Ovary (tissue), 9 donors: ENCODE data around the gene KAT2B. TPM values are rescaled to one million over a fixed set of nuclear protein-coding genes. Genes with fewer than 3 reads are reported as not detected.
"Not testable (repeated sequence)": the region's sequence is repeated elsewhere in the genome, so short reads cannot be mapped to it uniquely, and the experiment has no call there.

ENCODE experiments used
- DNase-seq, 5 donors: peaks; one replicate each; pipeline ENCODE4 v3.0.0-alpha.2; 2019 to 2020
- H3K27ac ChIP-seq, 2 donors: fragments of 200-600 bp; one replicate each; pipeline versions ENCODE4 v1.5.1 to v1.8.0; 2019 to 2022
- H3K27me3 ChIP-seq: fragments of 200-600 bp; one replicate; pipeline ENCODE4 v1.8.0; 2022
- H3K36me3 ChIP-seq: fragments of 200-600 bp; sonication (generic); one replicate; pipeline ENCODE4 v1.5.1; 2019
- H3K4me1 ChIP-seq: one replicate; pipeline ENCODE4 v1.8.1; 2013; ENCODE audit warnings: mild to moderate bottlenecking, moderate library complexity; ENCODE audit not compliant: insufficient read depth
- H3K4me3 ChIP-seq: fragments of 200-600 bp; sonication (generic); one replicate; pipeline ENCODE4 v1.5.1; 2017
- H3K9me3 ChIP-seq, 2 donors: fragments of 200-600 bp in 1 of 2; sonication (generic) in 1 of 2; one replicate each; pipeline versions ENCODE4 v1.5.1 to v1.8.1; 2013 to 2019; ENCODE audit warnings: mild to moderate bottlenecking in 1 of 2, moderate library complexity in 1 of 2
- CTCF ChIP-seq, 3 donors: fragments of 450-650 bp in 2 of 3; fragments of 200-600 bp in 1 of 3; IDR thresholded peaks; one replicate each; pipeline versions ENCODE4 v1.5.1 to v1.8.0; 2016 to 2022; ENCODE audit warnings: antibody characterized with exemption in 3 of 3, mild to moderate bottlenecking in 1 of 3
- EP300 ChIP-seq: sonication (generic); formaldehyde crosslinking; IDR thresholded peaks from one replicate; pipeline ENCODE4 v1.6.1; 2017; ENCODE audit warnings: antibody characterized with exemption
- POLR2A ChIP-seq: fragments of 450-650 bp; IDR thresholded peaks from one replicate; pipeline ENCODE4 v1.6.1; 2017; ENCODE audit warnings: antibody characterized with exemption, mild to moderate bottlenecking, moderate library complexity
- WGBS, 3 donors: extraction: QIAGEN DNeasy Blood & Tissue Kit in 1 of 3; methylation state at CpG; one replicate each; pipeline versions ENCODE4 v1.1.5 to v1.1.7; 2013 to 2017; 5-methylcytosine and 5-hydroxymethylcytosine counted together
- intact Hi-C, 4 donors: fragments of 100-400 bp; cut with DNase I; formaldehyde crosslinking; loops; one replicate each; pipeline versions ENCODE4 v1.11.0 to v1.15.1; 2022 to 2023
- polyA plus RNA-seq, 2 donors: library from polyadenylated mRNA; stranded (reverse); fragments of 200-250 nt in 1 of 2; fragments of 350-450 nt in 1 of 2; fragmentation: Illumina TruSeq in 1 of 2; extraction: RNeasy Lipid Tissue Mini Kit (QIAGEN cat#74804) in 1 of 2; gene quantifications; one replicate each; pipeline ENCODE4 v1.2.3, GENCODE V29; 2013 to 2014
- total RNA-seq, 7 donors: library from RNA; depleted of rRNA in 2 of 7; stranded (reverse); fragments of >200 nt in 2 of 7; fragmentation: NEBNext Ultra II Directional in 3 of 7; extraction: Animal tissue kit (Norgen Biotek cat#: 25700) in 3 of 7; gene quantifications; one replicate each; pipeline versions ENCODE4 v1.1.0 to v1.2.4, GENCODE V29; 2016 to 2023
- donor health status: DM: no; HTN: no; CAD: no; lungs with moderate emphysema.
- donor health status: DM: no; HTN: no; CAD: no.
- donor health status: Bipolar disorder and iron deficiency.
- donor health status: DM: yes; HTN: yes; CAD: no.
- donor health status: DM: no; HTN: no; CAD: no.
- donor health status: DM: yes; HTN: yes; CAD: no.

The KAT2B gene
- total and polyA plus RNA-seq, 9 donors, result 15.1 to 49.3 (median 33.0) TPM

GRCh38 chr3:20042331-20042730 is 2.1 kb downstream of the KAT2B start:
- no peak overlapping the region for H3K4me3 ChIP-seq
- H3K27me3 ChIP-seq, result no peaks in the 10 kb centered on the region
- H3K4me1 ChIP-seq, result peaks cover 8% of the 10 kb centered on the region
- DNase-seq, result no peak
- WGBS, 3 donors, result 59 to 77% (median 62%) methylated on average over 5 of the region's 5 CpGs
- TF ChIP-seq POLR2A (no peak), CTCF (IDR thresholded peaks at IDR 0.05) (no peak), EP300 (no peak)
- no peaks in the 10 kb centered on the region for H3K36me3 ChIP-seq
- peak overlapping the region in 1 of 2 donors; percentile 99 for H3K27ac ChIP-seq
- intact Hi-C loops, result loop anchor here in 1 of 4 donors (5.0 to 10.0 kb wide), 2 partner anchors 95 to 142 kb away; partner anchors contain the start of genes RAB5A and SGO1
- no peaks in the 10 kb centered on the region for H3K9me3 ChIP-seq

- peak; percentile 66 to 78 (median 72) for DNase-seq
- peak overlapping the region; percentile 3 to 42 for H3K27ac ChIP-seq
- H3K36me3 ChIP-seq, result no peaks in the 10 kb centered on the region
- peaks cover 7% of the 10 kb centered on the region for H3K4me1 ChIP-seq
- no peaks in the 10 kb centered on the region for H3K9me3 ChIP-seq
- H3K27me3 ChIP-seq, result no peaks in the 10 kb centered on the region
- intact Hi-C loops, result loop anchor here in 1 of 4 donors (5.0 to 10.0 kb wide), 2 partner anchors 96 to 141 kb away; partner anchors contain the start of genes RAB5A and SGO1
- no peak for TF ChIP-seq POLR2A
- no peak for TF ChIP-seq CTCF (IDR thresholded peaks at IDR 0.05)
- TF ChIP-seq EP300, result no peak
- H3K4me3 ChIP-seq, result no peak overlapping the region
- 32 to 41% (median 37%) methylated on average over 4 of the region's 4 CpGs for WGBS, 3 donors
Measured at GRCh38 chr3:20043396-20043795, 3.1 kb downstream of the KAT2B start.

GRCh38 chr3:20043825-20044224 is 3.6 kb downstream of the KAT2B start:
- TF ChIP-seq EP300 (no peak), POLR2A (no peak), CTCF (IDR thresholded peaks at IDR 0.05) (no peak)
- no peaks in the 10 kb centered on the region for H3K9me3 ChIP-seq
- no peaks in the 10 kb centered on the region for H3K36me3 ChIP-seq
- peak overlapping the region; percentile 3 to 42 for H3K27ac ChIP-seq
- no peak overlapping the region for H3K4me3 ChIP-seq
- DNase-seq, result no peak
- peaks cover 7% of the 10 kb centered on the region for H3K4me1 ChIP-seq
- no peaks in the 10 kb centered on the region for H3K27me3 ChIP-seq
- 81 to 85% (median 82%) methylated on average over 4 of the region's 4 CpGs for WGBS, 3 donors
- intact Hi-C loops, result loop anchor here in 1 of 4 donors (5.0 to 10.0 kb wide), 2 partner anchors 97 to 141 kb away; partner anchors contain the start of genes RAB5A and SGO1

GRCh38 chr3:20045141-20045540 is 4.9 kb downstream of the KAT2B start:
- H3K4me3 ChIP-seq, H3K4me1 ChIP-seq, H3K9me3 ChIP-seq, H3K36me3 ChIP-seq, DNase-seq, H3K27ac ChIP-seq, H3K27me3 ChIP-seq: not testable (repeated sequence)
- intact Hi-C loops, result loop anchor here in 1 of 4 donors (10.0 kb wide), 1 partner anchor 140 kb away; the partner anchor contains the start of gene SGO1
- 89 to 99% (median 92%) methylated on average over 3 of the region's 3 CpGs for WGBS, 3 donors

- H3K4me3 ChIP-seq, result no peak overlapping the region
- intact Hi-C loops, result loop anchor here in 1 of 4 donors (10.0 kb wide), 1 partner anchor 138 kb away; the partner anchor contains the start of gene SGO1
- whole genome bisulfite sequencing, 3 donors, result 95 to 100% (median 100%) methylated on average over 1 of the region's 1 CpG
- TF ChIP-seq CTCF (IDR thresholded peaks at IDR 0.05) (no peak), EP300 (no peak), POLR2A (no peak)
- peaks cover 7% of the 10 kb centered on the region for H3K4me1 ChIP-seq
- H3K36me3 ChIP-seq, result no peaks in the 10 kb centered on the region
- peak overlapping the region in 1 of 2 donors; percentile 10 for H3K27ac ChIP-seq
- H3K9me3 ChIP-seq, result no peaks in the 10 kb centered on the region
- H3K27me3 ChIP-seq, result no peaks in the 10 kb centered on the region
- DNase-seq, result no peak
Measured at GRCh38 chr3:20046556-20046955, 6.3 kb downstream of the KAT2B start.
